ENCODE results near the gene ZPBP2. TPM values are rescaled to one million over a fixed set of nuclear protein-coding genes. Genes with fewer than 3 reads are reported as not detected.

Gene ZPBP2
- total RNA-seq, 1 donor from 2014 or later, result not detected

- DNase-seq (ENCODE audit: extremely low spot score, unreplicated experiment), result no peak
- peaks cover 12% of the 10 kb centered on the region for H3K27me3 Mint-ChIP-seq
- H3K27ac Mint-ChIP-seq, result no peak overlapping the region
- no peak for TF ChIP-seq CTCF (conservative IDR thresholded peaks at IDR 0.05)
- H3K4me1 Mint-ChIP-seq (ENCODE audit: unreplicated experiment), result no peaks in the 10 kb centered on the region
- no peak overlapping the region for H3K4me3 Mint-ChIP-seq
- peaks cover 9% of the 10 kb centered on the region for H3K9me3 Mint-ChIP-seq
- H3K36me3 Mint-ChIP-seq, result no peaks in the 10 kb centered on the region
Measured at GRCh38 chr17:39835038-39835786, 32.8 kb upstream of the ZPBP2 start.

GRCh38 chr17:39836117-39836516, 31.9 kb upstream of the ZPBP2 start:
- DNase-seq (ENCODE audit: extremely low spot score, unreplicated experiment), result no peak
- Mint-ChIP-seq H3K9me3 (peaks cover 9% of the 10 kb centered on the region), H3K27ac (no peak overlapping the region), H3K4me1 (ENCODE audit: unreplicated experiment) (no peaks in the 10 kb centered on the region), H3K36me3 (no peaks in the 10 kb centered on the region), H3K4me3 (no peak overlapping the region), H3K27me3 (peaks cover 12% of the 10 kb centered on the region)
- no peak for TF ChIP-seq CTCF (conservative IDR thresholded peaks at IDR 0.05)

- no peak for DNase-seq (ENCODE audit: extremely low spot score, unreplicated experiment)
- Mint-ChIP-seq H3K4me1 (ENCODE audit: unreplicated experiment) (no peaks in the 10 kb centered on the region), H3K27me3 (peaks cover 18% of the 10 kb centered on the region), H3K27ac (no peak overlapping the region), H3K36me3 (no peaks in the 10 kb centered on the region), H3K4me3 (no peak overlapping the region), H3K9me3 (peaks cover 9% of the 10 kb centered on the region)
- TF ChIP-seq CTCF (conservative IDR thresholded peaks at IDR 0.05), result no peak
Measured at GRCh38 chr17:39838057-39838456, 29.9 kb upstream of the ZPBP2 start.

- Mint-ChIP-seq H3K4me1 (ENCODE audit: unreplicated experiment) (no peaks in the 10 kb centered on the region), H3K27ac (no peak overlapping the region), H3K9me3 (peaks cover 9% of the 10 kb centered on the region), H3K36me3 (no peaks in the 10 kb centered on the region), H3K27me3 (peaks cover 15% of the 10 kb centered on the region), H3K4me3 (no peak overlapping the region)
- TF ChIP-seq CTCF (conservative IDR thresholded peaks at IDR 0.05), result no peak
- no peak for DNase-seq (ENCODE audit: extremely low spot score, unreplicated experiment)
Measured at GRCh38 chr17:39838784-39839183, 29.2 kb upstream of the ZPBP2 start.

GRCh38 chr17:39841134-39841683, 26.8 kb upstream of the ZPBP2 start:
- Mint-ChIP-seq H3K9me3 (peaks cover 9% of the 10 kb centered on the region), H3K4me3 (no peak overlapping the region), H3K4me1 (ENCODE audit: unreplicated experiment) (no peaks in the 10 kb centered on the region), H3K27ac (no peak overlapping the region), H3K36me3 (no peaks in the 10 kb centered on the region), H3K27me3 (peaks cover 9% of the 10 kb centered on the region)
- DNase-seq (ENCODE audit: extremely low spot score, unreplicated experiment), result no peak
- TF ChIP-seq CTCF (conservative IDR thresholded peaks at IDR 0.05), result no peak
